Measurements from ENCODE around the gene NR1H4.

DNA sequence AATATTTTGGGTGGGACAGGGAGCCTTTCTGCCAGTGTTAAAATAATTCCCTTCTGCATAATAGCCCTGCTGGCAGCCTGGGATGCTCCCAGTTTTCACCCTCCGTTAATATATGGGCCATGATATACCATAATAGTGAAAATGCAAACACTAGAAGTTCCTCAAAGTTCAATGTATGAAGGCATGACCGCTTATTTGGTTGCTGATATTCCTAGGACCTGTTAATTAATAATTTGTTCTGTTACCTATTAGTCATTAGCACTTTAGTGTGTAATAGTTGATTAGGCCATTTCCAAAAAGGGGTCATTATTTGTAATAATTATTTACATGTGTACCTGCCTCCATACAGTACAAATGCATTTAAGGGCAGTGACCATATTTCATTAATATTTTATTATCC is 20.4 kb downstream of the NR1H4 start:
- TF ChIP-seq CTCF (IDR thresholded peaks at IDR 0.05) (no peak), EZH2 (IDR thresholded peaks at IDR 0.05; ENCODE audit: borderline replicate concordance, insufficient read depth, low read depth, low read length, poor library complexity, severe bottlenecking) (no peak)
